Measurements from ENCODE around the gene PAK1. TPM values are rescaled to one million over a fixed set of nuclear protein-coding genes. Genes with fewer than 3 reads are reported as not detected.

The PAK1 gene
- total and polyA plus RNA-seq, 9 of the 15 experiments (the other 6 are each of a cell fraction or from before 2014, with no cell fraction given) = 0.52 to 11.7 (median 1.9) TPM

DNA sequence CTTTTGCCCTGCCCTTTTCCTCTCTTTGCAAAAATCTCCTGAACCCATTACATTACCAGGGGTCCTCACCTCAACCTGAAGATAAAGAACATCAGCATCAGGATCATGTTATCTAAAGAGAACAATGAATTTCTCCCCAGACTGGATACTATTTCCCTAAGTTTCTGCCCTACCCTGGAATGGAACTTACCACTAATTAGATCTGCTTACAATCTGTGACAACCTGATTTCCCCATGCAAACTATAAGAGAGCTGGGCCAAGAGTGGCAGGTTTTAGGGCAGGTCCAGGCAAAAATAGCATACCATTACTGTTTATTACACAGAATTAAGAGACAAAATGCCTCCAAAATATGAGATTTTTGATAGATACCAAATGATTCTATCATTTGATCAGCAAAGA lies 114.4 kb downstream of the PAK1 start:
- no peak overlapping the region for H3K4me2 ChIP-seq (ENCODE audit: insufficient read depth, low read length)
- intact Hi-C loops (cut with micrococcal nuclease) (no loop called here), in situ Hi-C loops (cut with MboI) (no loop called here)
- H3K79me2 ChIP-seq (ENCODE audit: control insufficient read depth, insufficient read depth, low read length) = no peaks in the 10 kb centered on the region
- no peaks in the 10 kb centered on the region for H4K20me1 ChIP-seq (replicated peaks; ENCODE audit: control insufficient read depth, insufficient read depth, low read length)
- no peaks in the 10 kb centered on the region for H3K9me1 ChIP-seq (ENCODE audit: control insufficient read depth, insufficient read depth, low read length)
- no peaks in the 10 kb centered on the region for H3K9me3 ChIP-seq (replicated peaks; ENCODE audit: control insufficient read depth, insufficient read depth, low read depth, low read length)
- DNase-seq (ENCODE audit: extremely low read depth in 1 of 4, low spot score in 3 of 4) (no peak), ATAC-seq (no peak), FAIRE-seq (no peak)
- no peaks in the 10 kb centered on the region for H3K4me1 ChIP-seq (replicated peaks in 1 of 2; ENCODE audit: control insufficient read depth in 2 of 2, insufficient read depth in 2 of 2, low read length in 2 of 2)
- CTCF ChIA-PET (ENCODE audit: low intra/inter-chr PET ratio) = no interaction called here
- POLR2A ChIA-PET = no interaction called here
- no peak for TF ChIP-seq CCAR2 (IDR thresholded peaks at IDR 0.05; ENCODE audit: low read depth, low read length)
- TF ChIP-seq ZBTB8A (IDR thresholded peaks at IDR 0.05; ENCODE audit: partially characterized antibody) = no peak
- TF ChIP-seq GATAD2A (IDR thresholded peaks at IDR 0.05) = no peak
- TF ChIP-seq CHD4 (IDR thresholded peaks at IDR 0.05; ENCODE audit: insufficient read depth, insufficient replicate concordance, low read depth, low read length, poor library complexity, severe bottlenecking) = no peak
- TF ChIP-seq MEF2D (tag; conservative IDR thresholded peaks at IDR 0.05; ENCODE audit: low read depth) = no peak
- TF ChIP-seq PURB (CRISPR knock-in tag; IDR thresholded peaks at IDR 0.05; ENCODE audit: low read depth) = no peak
- BruUV-seq (replicated peaks) = no TSS peak
- no peaks in the 10 kb centered on the region for H3K36me3 ChIP-seq (ENCODE audit: control insufficient read depth, insufficient read depth, low read length)
- no peak overlapping the region for H2AFZ ChIP-seq (ENCODE audit: low read depth, low read length)
- no peak overlapping the region for H3K27ac ChIP-seq (ENCODE audit: extremely low read depth, low read depth, low read length)
- no peaks in the 10 kb centered on the region for H3K27me3 ChIP-seq (ENCODE audit: control insufficient read depth in 2 of 2, insufficient read depth in 2 of 2, low read length in 2 of 2)
- no peak overlapping the region for H3K4me3 ChIP-seq
- H3K9ac ChIP-seq (ENCODE audit: insufficient read depth in 1 of 2, low read depth in 2 of 2, low read length in 2 of 2) = no peak overlapping the region

- intact Hi-C loops (cut with micrococcal nuclease) = no loop called here
- TF ChIP-seq DDX20 (tag; IDR thresholded peaks at IDR 0.05; ENCODE audit: low read depth) (no peak), HDAC1 (IDR thresholded peaks at IDR 0.05) (no peak), CREB1 (IDR thresholded peaks at IDR 0.05) (no peak), CREB1 (CRISPR knock-in tag; IDR thresholded peaks at IDR 0.05) (no peak), ZNF197 (CRISPR knock-in tag; IDR thresholded peaks at IDR 0.05; ENCODE audit: low read depth) (no peak), ZNF133 (CRISPR knock-in tag; IDR thresholded peaks at IDR 0.05) (no peak), LARP7 (IDR thresholded peaks at IDR 0.05) (no peak), MLLT1 (IDR thresholded peaks at IDR 0.05) (no peak)
- TF ChIP-seq, protein P1, sequence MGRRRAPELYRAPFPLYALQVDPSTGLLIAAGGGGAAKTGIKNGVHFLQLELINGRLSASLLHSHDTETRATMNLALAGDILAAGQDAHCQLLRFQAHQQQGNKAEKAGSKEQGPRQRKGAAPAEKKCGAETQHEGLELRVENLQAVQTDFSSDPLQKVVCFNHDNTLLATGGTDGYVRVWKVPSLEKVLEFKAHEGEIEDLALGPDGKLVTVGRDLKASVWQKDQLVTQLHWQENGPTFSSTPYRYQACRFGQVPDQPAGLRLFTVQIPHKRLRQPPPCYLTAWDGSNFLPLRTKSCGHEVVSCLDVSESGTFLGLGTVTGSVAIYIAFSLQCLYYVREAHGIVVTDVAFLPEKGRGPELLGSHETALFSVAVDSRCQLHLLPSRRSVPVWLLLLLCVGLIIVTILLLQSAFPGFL (CRISPR knock-in tag; IDR thresholded peaks at IDR 0.05) = no peak
- TF ChIP-seq, protein P2, sequence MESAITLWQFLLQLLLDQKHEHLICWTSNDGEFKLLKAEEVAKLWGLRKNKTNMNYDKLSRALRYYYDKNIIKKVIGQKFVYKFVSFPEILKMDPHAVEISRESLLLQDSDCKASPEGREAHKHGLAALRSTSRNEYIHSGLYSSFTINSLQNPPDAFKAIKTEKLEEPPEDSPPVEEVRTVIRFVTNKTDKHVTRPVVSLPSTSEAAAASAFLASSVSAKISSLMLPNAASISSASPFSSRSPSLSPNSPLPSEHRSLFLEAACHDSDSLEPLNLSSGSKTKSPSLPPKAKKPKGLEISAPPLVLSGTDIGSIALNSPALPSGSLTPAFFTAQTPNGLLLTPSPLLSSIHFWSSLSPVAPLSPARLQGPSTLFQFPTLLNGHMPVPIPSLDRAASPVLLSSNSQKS (CRISPR knock-in tag; IDR thresholded peaks at IDR 0.05) = no peak
Measured at GRCh38 chr11:77353131-77353530, 120.8 kb downstream of the PAK1 start.

More at GRCh38 chr11:77353131-77353530, 120.8 kb downstream of the PAK1 start:
- no peak for DNase-seq (ENCODE audit: extremely low read depth in 1 of 4, low spot score in 3 of 4)
- no peaks in the 10 kb centered on the region for H3K4me1 ChIP-seq (replicated peaks in 1 of 2; ENCODE audit: control insufficient read depth in 2 of 2, insufficient read depth in 2 of 2, low read length in 2 of 2)
- no peaks in the 10 kb centered on the region for H3K9me1 ChIP-seq (ENCODE audit: control insufficient read depth, insufficient read depth, low read length)
- 9% methylated on average over 3 of the region's 3 CpGs for WGBS (ENCODE audit: insufficient coverage, low coverage, missing lambda C conversion rate)
- no peaks in the 10 kb centered on the region for H3K79me2 ChIP-seq (ENCODE audit: control insufficient read depth, insufficient read depth, low read length)
- no peak overlapping the region for H3K27ac ChIP-seq (ENCODE audit: extremely low read depth, low read depth, low read length)
- ChIA-PET POLR2A (no interaction called here), CTCF (ENCODE audit: low intra/inter-chr PET ratio) (interaction anchor here (0.6 kb wide), 1 partner anchor 158 kb away, joined by 3 read pairs; no protein-coding TSS in a partner anchor)
- no peak for ATAC-seq
- no peak overlapping the region for H3K9ac ChIP-seq (ENCODE audit: insufficient read depth in 1 of 2, low read depth in 2 of 2, low read length in 2 of 2)
- no peaks in the 10 kb centered on the region for H4K20me1 ChIP-seq (replicated peaks; ENCODE audit: control insufficient read depth, insufficient read depth, low read length)
- no peak for FAIRE-seq
- no peak overlapping the region for H2AFZ ChIP-seq (ENCODE audit: low read depth, low read length)
- no peaks in the 10 kb centered on the region for H3K27me3 ChIP-seq (ENCODE audit: control insufficient read depth in 2 of 2, insufficient read depth in 2 of 2, low read length in 2 of 2)
- no TSS peak for BruUV-seq (replicated peaks)
- no peaks in the 10 kb centered on the region for H3K9me3 ChIP-seq (replicated peaks; ENCODE audit: control insufficient read depth, insufficient read depth, low read depth, low read length)
- no peak overlapping the region for H3K4me2 ChIP-seq (ENCODE audit: insufficient read depth, low read length)
- H3K36me3 ChIP-seq (ENCODE audit: control insufficient read depth, insufficient read depth, low read length) = no peaks in the 10 kb centered on the region
- in situ Hi-C loops (cut with MboI) = no loop called here
- no peak overlapping the region for H3K4me3 ChIP-seq
